ENCODE measurements around the gene SCRN1. TPM values are rescaled to one million over a fixed set of nuclear protein-coding genes. Genes with fewer than 3 reads are reported as not detected.

SCRN1 gene
- 61.9 and 69.8 TPM in 2 replicates for total RNA-seq

GRCh38 chr7:29989257-29989995, at the start of gene SCRN1:
Gene SCRN1, minus strand, starts transcription at chr7:29989801. Its CDS starts 20,734 bp downstream, at chr7:29969067.
- H3K4me3 ChIP-seq (ENCODE audit: low read depth, low read length), result peak within 1 kb of the TSS; percentile 97
- no peak for TF ChIP-seq CTCF (conservative IDR thresholded peaks at IDR 0.05; ENCODE audit: low read depth, low read length)
- DNase-seq (ENCODE audit: low read depth), result no peak

GRCh38 chr7:30038196-30038980, 48.8 kb upstream of the SCRN1 start:
- no peak for DNase-seq (ENCODE audit: low read depth)
- no peak for TF ChIP-seq CTCF (conservative IDR thresholded peaks at IDR 0.05; ENCODE audit: low read depth, low read length)
- H3K4me3 ChIP-seq (ENCODE audit: low read depth, low read length), result no peak overlapping the region

- no peak overlapping the region for H3K4me3 ChIP-seq (ENCODE audit: low read depth, low read length)
- TF ChIP-seq CTCF (conservative IDR thresholded peaks at IDR 0.05; ENCODE audit: low read depth, low read length), result no peak
- DNase-seq (ENCODE audit: low read depth), result no peak
Measured at GRCh38 chr7:30036220-30036619, 46.6 kb upstream of the SCRN1 start.

- no peak for TF ChIP-seq CTCF (conservative IDR thresholded peaks at IDR 0.05; ENCODE audit: low read depth, low read length)
- no peak for DNase-seq (ENCODE audit: low read depth)
- no peak overlapping the region for H3K4me3 ChIP-seq (ENCODE audit: low read depth, low read length)
Measured at GRCh38 chr7:30034501-30034900, 44.9 kb upstream of the SCRN1 start.

GRCh38 chr7:30032310-30033125, 42.9 kb upstream of the SCRN1 start:
- DNase-seq (ENCODE audit: low read depth), result no peak
- TF ChIP-seq CTCF (conservative IDR thresholded peaks at IDR 0.05; ENCODE audit: low read depth, low read length), result no peak
- no peak overlapping the region for H3K4me3 ChIP-seq (ENCODE audit: low read depth, low read length)

GRCh38 chr7:30029696-30030095, 40.1 kb upstream of the SCRN1 start:
- DNase-seq (ENCODE audit: low read depth), result no peak
- TF ChIP-seq CTCF (conservative IDR thresholded peaks at IDR 0.05; ENCODE audit: low read depth, low read length), result no peak
- H3K4me3 ChIP-seq (ENCODE audit: low read depth, low read length), result peak overlapping the region; percentile 68

All from epithelial cell of proximal tubule (primary cell).